ENCODE data around the gene VCX3A.
"Not testable (repeated sequence)": the region's sequence is repeated elsewhere in the genome, so short reads cannot be mapped to it uniquely, and the experiment has no call there.

The VCX3A gene

GRCh38 chrX:6535018-6535417 lies at the start of gene VCX3A:
Gene VCX3A, minus strand, starts transcription at chrX:6535118. Its CDS starts 621 bp downstream, at chrX:6534497.
- H3K4me3 Mint-ChIP-seq; H3K27me3 Mint-ChIP-seq; H3K27ac Mint-ChIP-seq; DNase-seq; ATAC-seq; H3K4me1 Mint-ChIP-seq; H3K36me3 Mint-ChIP-seq (ENCODE audit: low read depth); H3K9me3 Mint-ChIP-seq: not testable (repeated sequence)

- no peak for DNase-seq
- no peaks in the 10 kb centered on the region for H3K27me3 Mint-ChIP-seq
- no peak overlapping the region for H3K27ac Mint-ChIP-seq
- H3K4me3 Mint-ChIP-seq = no peak overlapping the region
- no peaks in the 10 kb centered on the region for H3K36me3 Mint-ChIP-seq (ENCODE audit: low read depth)
- no peak for ATAC-seq
- no peaks in the 10 kb centered on the region for H3K4me1 Mint-ChIP-seq
- no peaks in the 10 kb centered on the region for H3K9me3 Mint-ChIP-seq
Measured at GRCh38 chrX:6574762-6575161, 39.8 kb upstream of the VCX3A start.

GRCh38 chrX:6568031-6568430 lies 33.1 kb upstream of the VCX3A start:
- ATAC-seq (no peak), DNase-seq (no peak)
- Mint-ChIP-seq H3K36me3 (ENCODE audit: low read depth) (no peaks in the 10 kb centered on the region), H3K4me3 (no peak overlapping the region), H3K27me3 (no peaks in the 10 kb centered on the region), H3K27ac (no peak overlapping the region), H3K4me1 (no peaks in the 10 kb centered on the region), H3K9me3 (no peaks in the 10 kb centered on the region)

GRCh38 chrX:6558979-6559378 lies 24.1 kb upstream of the VCX3A start:
- H3K36me3 Mint-ChIP-seq (ENCODE audit: low read depth) = no peaks in the 10 kb centered on the region
- no peak overlapping the region for H3K4me3 Mint-ChIP-seq
- no peaks in the 10 kb centered on the region for H3K4me1 Mint-ChIP-seq
- DNase-seq = no peak
- H3K27me3 Mint-ChIP-seq = no peaks in the 10 kb centered on the region
- no peak for ATAC-seq
- no peak overlapping the region for H3K27ac Mint-ChIP-seq
- peaks cover under 1% of the 10 kb centered on the region for H3K9me3 Mint-ChIP-seq

- Mint-ChIP-seq H3K27me3 (no peaks in the 10 kb centered on the region), H3K4me1 (no peaks in the 10 kb centered on the region), H3K36me3 (ENCODE audit: low read depth) (no peaks in the 10 kb centered on the region), H3K9me3 (peaks cover 4% of the 10 kb centered on the region), H3K27ac (no peak overlapping the region), H3K4me3 (no peak overlapping the region)
- no peak for ATAC-seq
- no peak for DNase-seq
Measured at GRCh38 chrX:6557690-6558089, 22.8 kb upstream of the VCX3A start.

DNA sequence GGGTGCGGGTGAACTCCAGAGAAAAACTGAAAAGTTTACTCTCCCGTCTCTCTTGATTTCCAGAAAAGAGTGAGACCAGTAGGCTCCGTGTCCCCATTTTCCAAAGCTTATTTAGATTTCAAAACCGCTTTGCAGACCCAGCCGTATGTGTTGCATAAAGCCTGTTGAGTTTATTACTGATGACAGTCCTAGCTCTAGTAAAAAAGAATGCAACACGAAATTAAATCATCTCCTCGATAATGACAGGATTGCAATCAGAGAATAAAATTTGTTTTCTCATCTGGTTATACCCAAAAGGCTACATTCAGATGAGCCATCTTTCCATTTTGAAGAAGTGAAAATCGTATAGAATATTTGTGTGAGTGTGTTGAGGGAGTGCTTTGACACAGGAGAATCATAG lies 16.1 kb upstream of the VCX3A start:
- ATAC-seq = no peak
- Mint-ChIP-seq H3K4me1 (no peaks in the 10 kb centered on the region), H3K4me3 (no peak overlapping the region), H3K9me3 (peaks cover 4% of the 10 kb centered on the region), H3K27me3 (no peaks in the 10 kb centered on the region), H3K36me3 (ENCODE audit: low read depth) (no peaks in the 10 kb centered on the region), H3K27ac (no peak overlapping the region)
- DNase-seq = no peak

GRCh38 chrX:6545712-6546111 lies 10.8 kb upstream of the VCX3A start:
- Mint-ChIP-seq H3K27ac (no peak overlapping the region), H3K4me3 (no peak overlapping the region), H3K4me1 (no peaks in the 10 kb centered on the region), H3K9me3 (no peaks in the 10 kb centered on the region), H3K36me3 (ENCODE audit: low read depth) (no peaks in the 10 kb centered on the region), H3K27me3 (no peaks in the 10 kb centered on the region)
- DNase-seq (no peak), ATAC-seq (no peak)

GRCh38 chrX:6526564-6527136 lies 8.3 kb downstream of the VCX3A start:
- DNase-seq = no peak
- ATAC-seq = no peak
- Mint-ChIP-seq H3K4me3 (no peak overlapping the region), H3K36me3 (ENCODE audit: low read depth) (no peaks in the 10 kb centered on the region), H3K4me1 (no peaks in the 10 kb centered on the region), H3K9me3 (no peaks in the 10 kb centered on the region), H3K27ac (no peak overlapping the region), H3K27me3 (no peaks in the 10 kb centered on the region)

DNA sequence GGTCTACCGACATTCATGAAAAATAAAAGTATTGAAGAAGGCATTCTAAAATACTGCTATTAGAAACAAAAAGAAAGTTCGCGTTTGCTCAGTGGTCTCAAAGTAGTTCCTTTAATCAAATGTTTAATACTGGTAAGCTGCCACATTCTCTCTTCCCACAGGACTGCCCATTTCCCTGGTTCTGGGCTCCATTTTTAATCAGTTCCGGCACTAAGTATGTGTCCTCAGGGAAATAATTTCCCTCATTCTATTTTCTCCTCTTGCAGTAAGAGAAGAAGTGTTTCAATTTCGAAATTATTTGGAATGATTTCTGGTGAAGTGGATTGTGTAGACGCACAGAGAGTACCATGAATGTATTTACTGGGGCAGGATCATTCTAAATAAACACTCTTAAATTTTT lies 17.5 kb downstream of the VCX3A start:
- Mint-ChIP-seq H3K36me3 (ENCODE audit: low read depth) (no peaks in the 10 kb centered on the region), H3K4me1 (no peaks in the 10 kb centered on the region), H3K9me3 (no peaks in the 10 kb centered on the region), H3K27me3 (no peaks in the 10 kb centered on the region), H3K4me3 (no peak overlapping the region), H3K27ac (no peak overlapping the region)
- DNase-seq = no peak
- ATAC-seq = no peak

- H3K9me3 Mint-ChIP-seq = no peaks in the 10 kb centered on the region
- H3K4me3 Mint-ChIP-seq = no peak overlapping the region
- no peaks in the 10 kb centered on the region for H3K4me1 Mint-ChIP-seq
- no peaks in the 10 kb centered on the region for H3K36me3 Mint-ChIP-seq (ENCODE audit: low read depth)
- ATAC-seq (no peak), DNase-seq (no peak)
- no peak overlapping the region for H3K27ac Mint-ChIP-seq
- no peaks in the 10 kb centered on the region for H3K27me3 Mint-ChIP-seq
Measured at GRCh38 chrX:6506444-6506843, 28.5 kb downstream of the VCX3A start.

GRCh38 chrX:6505960-6506359 lies 29.0 kb downstream of the VCX3A start:
- no peaks in the 10 kb centered on the region for H3K4me1 Mint-ChIP-seq
- no peaks in the 10 kb centered on the region for H3K36me3 Mint-ChIP-seq (ENCODE audit: low read depth)
- DNase-seq = no peak
- no peak overlapping the region for H3K4me3 Mint-ChIP-seq
- no peaks in the 10 kb centered on the region for H3K9me3 Mint-ChIP-seq
- ATAC-seq = no peak
- H3K27me3 Mint-ChIP-seq = no peaks in the 10 kb centered on the region
- H3K27ac Mint-ChIP-seq = no peak overlapping the region

GRCh38 chrX:6500719-6501118 lies 34.2 kb downstream of the VCX3A start:
- Mint-ChIP-seq H3K4me3 (no peak overlapping the region), H3K36me3 (ENCODE audit: low read depth) (no peaks in the 10 kb centered on the region), H3K27ac (no peak overlapping the region), H3K4me1 (no peaks in the 10 kb centered on the region), H3K27me3 (no peaks in the 10 kb centered on the region), H3K9me3 (no peaks in the 10 kb centered on the region)
- DNase-seq (no peak), ATAC-seq (no peak)

- no peaks in the 10 kb centered on the region for H3K36me3 Mint-ChIP-seq (ENCODE audit: low read depth)
- no peaks in the 10 kb centered on the region for H3K9me3 Mint-ChIP-seq
- no peaks in the 10 kb centered on the region for H3K4me1 Mint-ChIP-seq
- H3K4me3 Mint-ChIP-seq = no peak overlapping the region
- H3K27me3 Mint-ChIP-seq = no peaks in the 10 kb centered on the region
- DNase-seq (no peak), ATAC-seq (no peak)
- no peak overlapping the region for H3K27ac Mint-ChIP-seq
Measured at GRCh38 chrX:6498324-6498723, 36.6 kb downstream of the VCX3A start.
